Ramos (cell line): ENCODE results near the gene APOM.

Experiments
- in situ Hi-C: fragments of 300-500 bp; cut with MboI; formaldehyde crosslinking; loops from one replicate; pipeline ENCODE4 v1.14.3; 2022; ENCODE audit warnings: low sequenced_read_pairs; ENCODE audit not compliant: unreplicated experiment

APOM gene

DNA sequence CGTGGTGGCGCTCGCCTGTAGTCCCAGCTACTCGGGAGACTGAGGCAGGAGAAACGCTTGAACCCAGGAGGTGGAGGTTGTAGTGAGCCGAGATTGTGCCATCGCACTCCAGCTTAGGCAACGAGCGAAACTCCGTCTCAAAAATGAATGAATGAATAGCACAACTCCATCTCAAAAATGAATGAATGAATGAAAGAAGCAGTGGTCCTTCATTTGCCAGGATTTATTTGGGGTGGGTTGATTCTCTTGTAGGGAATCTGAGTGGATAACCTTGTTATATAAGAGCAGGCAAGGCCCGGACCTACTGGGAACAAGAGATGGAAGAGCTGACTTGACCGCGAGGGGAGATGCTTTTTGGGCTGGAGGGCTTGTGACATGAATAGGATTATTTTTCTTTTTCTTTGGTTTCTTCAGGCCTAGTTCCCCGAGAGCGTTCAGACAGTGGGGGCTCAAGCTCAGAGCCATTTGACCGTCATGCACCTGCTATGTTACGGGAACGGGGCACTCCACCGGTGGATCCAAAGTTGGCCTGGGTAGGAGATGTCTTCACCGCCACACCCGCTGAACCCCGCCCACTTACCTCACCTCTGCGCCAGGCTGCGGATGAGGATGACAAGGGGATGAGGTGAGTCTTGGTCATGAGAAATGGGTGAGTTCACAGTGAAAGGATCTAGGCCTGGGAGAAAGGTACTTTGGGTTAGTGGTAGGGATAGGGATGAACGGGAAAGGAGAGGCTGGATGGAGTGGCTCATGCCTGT is 25.3 kb upstream of the APOM start:
- in situ Hi-C loops = no loop called here

DNA sequence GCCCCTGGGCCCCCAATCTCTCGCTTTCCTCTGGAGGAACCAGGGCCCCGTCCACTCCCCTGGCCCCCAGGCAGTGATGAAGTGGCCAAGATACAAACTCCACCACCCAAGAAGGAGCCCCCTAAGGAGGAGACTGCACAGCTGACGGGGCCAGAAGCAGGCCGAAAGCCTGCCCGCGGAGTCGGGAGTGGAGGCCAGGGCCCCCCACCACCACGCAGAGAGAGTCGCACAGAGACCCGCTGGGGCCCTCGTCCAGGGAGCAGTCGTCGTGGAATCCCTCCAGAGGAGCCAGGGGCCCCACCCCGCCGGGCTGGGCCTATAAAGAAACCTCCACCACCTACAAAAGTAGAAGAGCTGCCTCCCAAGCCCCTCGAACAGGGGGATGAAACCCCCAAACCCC is 24.5 kb upstream of the APOM start:
- in situ Hi-C loops = no loop called here

DNA sequence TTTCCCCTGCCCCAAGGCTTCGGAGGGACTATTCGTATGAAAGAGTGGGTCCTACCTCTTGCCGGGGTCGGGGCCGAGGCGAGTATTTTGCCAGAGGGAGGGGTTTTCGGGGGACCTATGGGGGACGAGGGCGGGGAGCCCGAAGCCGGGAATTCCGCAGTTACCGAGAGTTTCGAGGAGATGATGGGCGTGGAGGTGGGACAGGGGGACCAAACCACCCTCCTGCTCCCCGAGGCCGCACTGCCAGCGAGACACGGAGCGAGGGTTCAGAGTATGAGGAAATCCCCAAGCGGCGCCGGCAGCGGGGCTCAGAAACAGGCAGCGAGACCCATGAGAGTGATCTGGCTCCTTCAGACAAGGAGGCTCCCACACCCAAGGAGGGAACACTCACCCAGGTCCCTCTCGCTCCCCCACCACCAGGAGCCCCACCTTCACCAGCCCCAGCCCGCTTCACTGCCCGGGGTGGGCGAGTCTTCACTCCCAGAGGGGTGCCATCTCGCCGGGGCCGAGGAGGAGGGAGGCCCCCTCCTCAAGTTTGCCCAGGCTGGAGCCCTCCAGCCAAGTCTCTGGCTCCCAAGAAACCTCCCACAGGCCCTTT is 23.9 kb upstream of the APOM start:
- in situ Hi-C loops = no loop called here

DNA sequence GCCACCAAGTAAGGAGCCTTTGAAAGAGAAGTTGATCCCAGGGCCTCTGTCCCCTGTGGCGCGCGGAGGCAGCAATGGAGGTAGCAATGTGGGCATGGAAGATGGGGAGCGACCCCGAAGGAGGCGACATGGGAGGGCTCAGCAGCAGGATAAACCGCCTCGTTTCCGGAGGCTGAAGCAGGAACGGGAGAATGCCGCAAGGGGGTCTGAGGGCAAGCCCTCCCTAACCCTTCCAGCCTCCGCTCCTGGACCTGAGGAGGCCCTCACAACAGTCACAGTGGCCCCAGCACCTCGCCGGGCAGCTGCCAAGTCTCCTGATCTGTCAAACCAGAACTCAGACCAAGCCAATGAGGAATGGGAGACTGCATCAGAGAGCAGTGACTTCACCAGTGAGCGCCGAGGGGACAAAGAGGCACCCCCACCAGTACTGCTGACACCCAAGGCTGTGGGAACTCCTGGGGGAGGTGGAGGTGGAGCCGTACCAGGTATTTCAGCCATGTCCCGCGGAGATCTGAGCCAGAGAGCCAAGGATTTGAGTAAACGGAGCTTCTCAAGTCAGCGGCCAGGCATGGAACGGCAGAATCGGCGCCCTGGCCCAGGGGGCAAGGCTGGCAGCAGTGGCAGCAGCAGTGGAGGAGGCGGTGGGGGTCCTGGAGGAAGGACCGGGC is 23.3 kb upstream of the APOM start:
- in situ Hi-C loops = no loop called here

DNA sequence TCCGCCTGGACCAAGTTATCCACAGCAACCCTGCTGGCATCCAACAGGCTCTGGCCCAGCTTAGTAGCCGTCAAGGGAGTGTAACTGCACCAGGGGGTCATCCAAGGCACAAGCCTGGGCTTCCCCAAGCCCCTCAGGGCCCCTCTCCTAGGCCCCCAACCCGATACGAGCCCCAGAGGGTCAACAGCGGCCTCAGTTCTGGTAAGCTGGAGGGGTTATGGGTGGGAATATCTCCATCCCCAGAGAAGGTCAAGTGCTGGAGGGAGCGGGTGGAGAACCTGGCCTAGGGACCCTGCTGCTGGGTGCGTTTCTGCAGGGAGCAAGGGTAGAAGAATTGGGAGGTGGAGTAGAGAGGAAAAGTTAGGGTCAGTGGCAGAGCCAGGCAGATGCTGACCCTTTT is 22.2 kb upstream of the APOM start:
- in situ Hi-C loops = no loop called here

DNA sequence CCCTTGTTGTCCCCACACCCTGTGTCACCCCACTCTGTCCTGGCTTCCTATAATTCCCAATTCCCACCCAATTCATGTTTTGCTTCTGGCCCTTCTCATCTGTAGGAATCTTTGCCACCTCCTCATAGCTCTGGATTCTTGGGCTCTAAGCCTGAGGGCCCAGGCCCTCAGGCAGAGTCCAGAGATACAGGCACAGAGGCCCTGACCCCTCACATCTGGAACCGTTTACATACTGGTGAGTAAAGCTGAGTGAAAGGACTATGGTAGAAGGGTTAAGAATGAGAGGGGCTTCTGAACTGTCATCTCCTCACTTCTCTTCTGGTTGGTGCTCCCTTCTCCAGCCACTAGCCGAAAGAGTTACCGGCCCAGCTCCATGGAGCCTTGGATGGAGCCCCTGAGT is 21.6 kb upstream of the APOM start:
- in situ Hi-C loops = no loop called here

DNA sequence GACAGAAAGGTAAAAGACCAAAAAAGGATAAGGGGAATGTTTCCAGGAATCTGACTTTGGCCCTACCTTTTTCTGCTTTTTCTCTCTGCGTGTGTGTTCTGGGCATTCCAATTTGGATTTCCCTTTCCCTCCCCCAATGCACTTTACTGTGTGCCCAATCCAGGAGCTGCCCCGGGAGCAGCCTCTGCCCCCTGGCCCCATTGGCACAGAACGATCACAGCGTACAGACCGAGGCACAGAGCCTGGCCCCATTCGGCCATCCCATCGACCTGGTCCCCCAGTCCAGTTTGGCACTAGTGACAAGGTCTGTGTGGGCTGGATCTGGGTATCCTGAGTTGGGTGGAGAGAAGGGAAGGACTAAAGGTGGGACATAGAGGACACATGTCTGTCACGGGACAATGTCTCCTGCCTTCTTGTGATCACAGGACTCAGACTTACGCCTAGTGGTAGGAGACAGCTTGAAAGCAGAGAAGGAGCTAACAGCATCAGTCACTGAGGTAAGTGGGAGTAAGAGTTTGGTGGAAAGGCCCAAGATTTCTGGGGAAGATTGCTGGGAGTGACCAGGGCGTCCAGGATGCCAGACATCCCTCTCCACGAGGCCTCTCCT is 20.6 kb upstream of the APOM start:
- in situ Hi-C loops = no loop called here

DNA sequence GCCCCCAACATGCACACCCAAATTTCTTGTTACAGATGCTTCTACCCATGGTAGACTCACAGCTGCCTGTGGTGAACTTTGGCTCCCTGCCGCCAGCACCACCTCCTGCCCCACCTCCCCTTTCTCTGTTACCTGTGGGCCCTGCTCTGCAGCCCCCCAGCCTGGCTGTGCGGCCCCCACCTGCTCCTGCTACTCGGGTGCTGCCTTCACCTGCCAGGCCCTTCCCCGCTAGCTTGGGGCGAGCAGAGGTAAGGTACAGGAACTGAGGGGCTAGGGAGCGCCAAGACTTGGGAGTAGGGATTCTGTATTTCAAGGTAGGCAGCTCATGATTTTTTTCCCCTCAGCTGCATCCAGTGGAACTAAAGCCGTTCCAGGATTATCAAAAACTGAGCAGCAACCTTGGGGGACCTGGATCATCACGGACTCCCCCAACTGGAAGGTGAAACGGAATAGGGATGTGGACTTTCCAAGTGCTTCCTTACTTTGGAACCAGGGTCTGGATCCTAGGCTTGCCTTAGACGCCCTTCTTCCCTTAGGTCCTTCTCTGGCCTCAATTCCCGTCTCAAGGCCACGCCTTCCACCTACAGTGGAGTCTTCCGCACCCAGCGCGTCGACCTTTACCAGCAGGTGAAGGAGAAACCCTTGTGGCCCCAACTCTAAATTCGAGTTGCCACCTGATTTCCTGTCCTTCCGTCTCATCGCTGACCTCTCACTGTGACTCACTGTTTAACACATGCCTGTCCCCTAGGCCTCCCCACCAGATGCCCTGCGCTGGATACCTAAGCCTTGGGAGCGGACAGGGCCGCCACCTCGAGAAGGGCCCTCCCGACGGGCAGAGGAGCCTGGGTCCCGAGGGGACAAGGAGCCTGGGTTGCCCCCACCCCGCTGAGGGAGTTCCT is 18.7 kb upstream of the APOM start:
- in situ Hi-C loops = no loop called here

DNA sequence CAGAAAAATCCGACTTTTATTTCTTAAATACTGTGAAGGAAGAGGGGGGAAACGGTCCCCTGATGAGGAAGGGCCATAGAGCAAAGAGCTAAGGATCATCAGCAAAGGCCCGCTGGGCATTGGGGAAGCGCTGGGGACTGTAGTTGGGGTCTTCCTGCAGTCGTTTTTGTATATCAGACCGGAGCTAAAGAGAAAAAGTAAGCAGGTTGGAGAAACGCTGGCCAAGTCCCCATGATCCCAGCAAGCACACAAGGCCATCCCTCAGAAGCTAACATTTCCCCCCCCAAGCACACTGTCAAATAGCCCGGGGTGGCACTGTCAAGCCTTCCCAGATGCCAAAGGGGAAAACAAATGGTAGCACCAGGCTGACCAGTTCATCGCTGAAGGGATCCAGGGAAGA is 16.7 kb upstream of the APOM start:
- in situ Hi-C loops = no loop called here

DNA sequence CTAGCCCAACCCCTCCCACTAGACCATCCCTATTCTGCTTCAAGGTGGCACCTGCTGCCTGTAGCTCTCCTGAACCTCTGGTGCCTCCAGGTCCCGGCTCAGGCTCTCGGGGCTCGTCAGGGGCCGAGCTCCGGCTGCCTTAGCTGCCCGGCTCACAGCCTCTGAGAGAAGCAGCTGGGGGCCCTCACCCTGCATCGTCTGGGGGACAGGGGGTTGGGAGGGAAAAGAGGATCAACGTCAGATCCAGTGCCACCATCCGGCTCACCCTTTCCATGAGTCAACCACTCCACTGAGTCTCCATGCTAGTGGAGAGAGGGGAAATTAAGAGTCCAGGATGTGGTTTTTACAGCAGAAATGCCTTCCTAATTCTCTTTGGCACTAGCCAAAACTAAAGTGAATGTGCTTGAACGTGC is 16.2 kb upstream of the APOM start:
- in situ Hi-C loops = no loop called here

DNA sequence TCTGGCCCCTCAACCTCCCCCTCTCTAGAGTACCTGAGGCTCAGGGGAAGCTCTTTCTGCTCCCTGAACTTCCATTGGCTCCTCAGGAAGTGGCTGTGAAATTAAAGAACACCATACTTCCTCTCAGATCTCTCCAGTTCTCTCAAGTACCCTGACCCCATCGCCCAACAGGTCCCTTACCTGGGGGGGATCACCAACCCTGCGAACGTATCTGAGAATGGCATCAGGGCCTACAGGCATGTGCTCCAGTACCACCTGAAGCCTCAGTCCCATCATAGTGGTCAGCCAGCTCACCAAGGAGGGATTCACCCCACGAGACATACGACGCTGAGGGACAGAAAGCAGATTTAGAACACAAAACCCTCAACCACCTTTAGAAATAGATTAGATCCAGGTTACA is 15.1 kb upstream of the APOM start:
- in situ Hi-C loops = no loop called here

DNA sequence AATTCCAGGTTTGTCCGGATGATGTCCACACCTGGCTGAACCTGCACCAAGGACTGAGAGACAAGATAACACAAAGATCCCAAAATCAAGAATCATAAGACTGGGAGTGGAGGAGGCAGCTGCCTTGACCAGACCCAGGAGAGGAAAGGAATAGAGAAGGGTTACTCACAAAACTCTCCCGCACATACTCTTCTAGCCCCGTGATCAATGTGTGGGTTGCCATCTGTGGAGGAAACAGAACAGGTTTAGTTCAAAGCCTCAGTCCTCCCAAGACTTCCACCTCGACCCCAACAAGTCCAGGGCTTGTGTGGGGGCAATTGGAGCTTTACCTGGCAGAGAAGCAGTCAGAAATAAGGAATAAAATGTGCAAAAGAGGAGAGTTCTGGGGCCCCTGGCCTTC is 14.3 kb upstream of the APOM start:
- in situ Hi-C loops = no loop called here

DNA sequence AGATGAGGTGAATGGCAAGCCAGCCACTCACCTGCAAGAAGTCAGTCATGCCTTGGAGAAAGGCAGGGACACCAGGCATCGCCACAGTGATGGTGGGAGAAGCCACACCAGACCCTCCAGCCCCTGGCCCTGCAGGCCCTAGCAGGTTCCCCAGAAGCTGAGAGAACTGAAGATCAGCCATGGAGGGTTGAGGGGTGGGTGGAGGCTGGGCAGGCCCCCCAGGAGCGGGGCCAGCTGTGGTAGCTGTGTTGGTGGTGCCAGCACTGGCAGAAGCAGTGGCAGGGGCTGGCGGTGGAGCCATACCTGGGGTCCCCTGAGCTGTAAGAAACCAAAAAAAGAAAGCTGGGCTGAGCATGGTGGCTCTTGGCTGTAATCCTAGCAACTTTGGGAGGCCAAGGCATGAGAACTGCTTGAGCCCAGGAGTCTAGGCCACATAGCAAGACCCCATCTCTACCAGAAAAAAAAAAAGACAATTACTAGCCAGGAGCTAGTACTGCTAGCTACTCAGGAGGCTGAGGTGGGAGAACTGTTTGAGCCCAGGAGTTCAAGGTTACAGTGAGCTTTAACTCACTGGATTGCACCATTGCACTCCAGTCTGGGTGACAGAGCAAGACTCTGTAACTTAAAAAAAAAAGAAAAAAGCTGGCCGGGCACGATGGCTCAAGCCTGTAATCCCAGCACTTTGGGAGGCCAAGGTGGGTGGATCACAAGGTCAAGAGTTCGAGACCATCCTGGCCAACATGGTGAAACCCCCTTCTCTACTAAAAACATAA is 12.7 kb upstream of the APOM start:
- in situ Hi-C loops = no loop called here

DNA sequence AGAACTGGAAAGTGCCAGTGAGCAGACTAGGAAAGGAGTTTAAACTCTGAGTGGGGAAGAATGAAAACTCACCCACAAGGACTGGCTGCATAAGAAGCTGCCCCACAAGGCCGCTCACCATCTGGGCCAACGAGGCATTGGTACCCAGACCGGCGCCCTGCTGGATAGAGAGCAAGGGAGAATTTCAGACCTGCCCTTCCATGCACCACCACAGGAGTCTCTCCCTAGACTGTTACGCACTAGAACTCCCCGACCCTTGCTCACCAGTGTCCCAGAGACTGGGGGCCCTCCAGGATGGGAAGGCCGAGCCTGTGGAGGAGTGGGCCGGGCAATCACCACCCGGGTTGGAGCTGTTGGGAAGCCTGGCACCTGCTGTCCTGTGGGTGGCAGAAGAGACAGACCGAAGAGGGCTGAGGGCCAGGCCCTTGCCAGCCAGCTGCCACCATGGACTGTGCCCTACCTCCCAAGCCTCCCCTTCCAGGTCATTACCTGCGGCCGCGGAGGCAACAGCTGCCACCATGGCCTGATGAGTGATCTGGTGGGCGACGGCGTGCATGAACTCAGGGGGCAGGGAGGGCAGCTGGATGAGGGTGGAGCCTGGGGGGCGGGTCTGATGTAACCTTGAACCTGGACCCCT is 11.8 kb upstream of the APOM start:
- in situ Hi-C loops = no loop called here

DNA sequence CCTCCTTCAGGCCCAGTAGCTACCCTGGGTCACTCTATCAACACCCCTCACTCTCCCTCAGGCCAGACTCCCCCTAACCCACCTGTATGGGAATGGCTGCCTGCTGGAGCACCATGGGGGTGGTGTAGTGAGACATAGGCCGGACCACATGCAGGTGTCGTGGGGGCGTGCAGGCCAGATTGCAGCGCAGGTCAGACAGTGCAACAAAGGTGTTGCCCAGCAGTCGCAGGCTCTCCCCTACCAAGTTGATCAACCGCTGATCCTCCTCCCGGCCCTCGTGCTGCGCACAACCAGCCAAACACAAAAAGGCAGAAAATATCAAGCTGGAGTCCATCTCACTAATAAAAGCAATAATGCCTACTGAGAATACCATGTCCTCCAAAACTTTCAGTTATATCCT is 10.4 kb upstream of the APOM start:
- in situ Hi-C loops = no loop called here

DNA sequence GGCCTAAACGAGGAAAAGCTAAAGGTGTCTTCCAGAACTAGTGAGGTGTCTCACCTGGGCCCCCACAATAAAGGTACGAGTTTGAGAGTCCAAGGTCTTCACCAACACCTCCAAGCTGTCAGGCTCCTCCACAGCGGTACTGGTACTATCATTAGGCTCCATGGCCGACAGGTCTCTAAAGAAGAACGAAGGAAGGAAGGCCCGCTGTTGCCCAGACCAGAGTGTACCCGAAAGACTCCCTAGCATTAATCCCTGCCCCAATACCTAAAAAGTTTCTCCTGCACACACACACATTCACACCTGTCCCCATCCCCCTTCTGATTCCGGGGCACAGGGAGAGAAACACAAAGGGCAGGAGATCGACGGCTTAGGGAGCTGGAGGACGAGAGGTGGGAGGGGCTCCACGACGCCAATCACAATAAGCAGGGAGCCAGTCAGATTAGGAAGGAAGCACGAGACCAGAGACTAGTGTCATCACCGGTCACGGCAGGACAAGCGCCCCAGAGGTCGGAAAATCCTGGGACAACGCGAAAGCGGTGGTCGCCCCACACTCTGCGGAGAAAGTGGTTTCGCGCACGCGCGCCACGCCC is 4.0 kb upstream of the APOM start:
- in situ Hi-C loops = no loop called here

DNA sequence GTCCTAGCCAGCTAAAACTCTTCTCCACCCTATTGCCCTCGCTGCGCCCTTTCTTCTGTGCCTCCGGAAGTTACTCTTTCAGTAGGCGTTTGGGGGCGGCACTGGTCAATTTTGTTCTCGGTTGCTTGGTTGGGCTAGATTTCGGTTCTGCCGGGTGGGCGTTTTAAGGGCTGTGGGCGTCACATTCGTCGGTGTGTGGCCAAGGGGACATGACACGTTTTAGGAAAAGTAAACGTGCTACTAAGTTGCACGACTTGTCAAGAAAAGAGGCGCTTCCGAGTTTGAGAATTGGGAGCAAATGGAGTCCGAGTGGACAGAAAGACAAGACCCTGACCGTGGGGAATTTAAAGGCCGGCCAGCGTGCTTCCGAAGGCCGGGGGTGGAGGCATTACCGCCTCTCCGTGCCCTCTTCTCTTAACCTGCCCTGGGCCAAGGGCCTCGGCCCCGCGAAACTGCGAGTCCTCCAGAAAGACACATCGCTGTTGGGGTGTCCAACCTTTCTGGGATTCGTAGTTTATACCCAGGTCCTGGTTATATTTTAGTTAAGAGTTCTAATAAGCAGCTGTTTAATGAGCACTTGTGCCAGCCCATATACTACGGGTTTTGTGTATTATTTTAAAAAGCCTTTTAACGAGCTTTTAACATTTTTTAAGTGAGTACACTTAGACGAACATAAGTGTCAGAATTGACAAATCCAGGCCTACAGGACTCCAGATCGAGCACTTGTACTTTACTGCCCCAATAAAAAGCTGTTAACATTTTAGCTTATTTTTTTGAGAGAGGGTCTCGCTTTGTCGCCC is 2.6 kb upstream of the APOM start:
- in situ Hi-C loops = no loop called here
